ENCODE data around the gene HIC2.
"Not testable (repeated sequence)": the region's sequence is repeated elsewhere in the genome, so short reads cannot be mapped to it uniquely, and the experiment has no call there.

DNA sequence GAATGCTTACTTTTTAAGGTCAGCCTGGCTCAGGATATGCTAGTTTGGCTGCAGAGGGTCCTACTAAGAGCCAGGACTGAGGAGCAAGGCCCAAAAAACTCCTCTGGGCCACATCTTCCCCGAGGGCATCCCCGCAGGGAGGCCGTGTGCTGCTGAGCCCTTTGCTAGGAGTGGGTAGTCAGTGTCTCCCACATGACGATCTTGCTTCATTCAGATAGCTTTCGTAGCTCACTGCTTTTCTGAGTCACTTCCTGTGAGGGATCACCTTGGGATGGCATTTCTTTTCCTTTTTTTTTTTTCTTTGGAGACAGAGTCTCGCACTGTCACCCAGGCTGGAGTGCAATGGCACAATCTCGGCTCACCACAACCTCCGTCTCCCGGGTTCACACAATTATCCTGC lies 27.2 kb upstream of the HIC2 start:
- TF ChIP-seq GLIS3 (CRISPR knock-in tag; IDR thresholded peaks at IDR 0.05); ZC3H10 (CRISPR knock-in tag; IDR thresholded peaks at IDR 0.05); ZNF565 (CRISPR knock-in tag; conservative IDR thresholded peaks at IDR 0.05; ENCODE audit: low read depth); TOX (CRISPR knock-in tag; IDR thresholded peaks at IDR 0.05; ENCODE audit: borderline replicate concordance); ZFP30 (CRISPR knock-in tag; IDR thresholded peaks at IDR 0.05); ISL1 (CRISPR knock-in tag; IDR thresholded peaks at IDR 0.05): not testable (repeated sequence)
